Measurements from ENCODE around the gene LELP1. TPM values are rescaled to one million over a fixed set of nuclear protein-coding genes. Genes with fewer than 3 reads are reported as not detected.

The LELP1 gene
- polyA plus RNA-seq, 3 donors: not detected

GRCh38 chr1:153190373-153190772 lies 12.9 kb upstream of the LELP1 start:
- H3K27me3 ChIP-seq (ENCODE audit: control insufficient read depth in 2 of 2, insufficient read depth in 2 of 2, low read length in 2 of 2): peaks cover 0 to 10% of the 10 kb centered on the region in 2 donors

GRCh38 chr1:153192697-153193096 lies 10.5 kb upstream of the LELP1 start:
- no peak for DNase-seq
- Histone ChIP-seq H3K27me3 (ENCODE audit: control insufficient read depth in 2 of 2, insufficient read depth in 2 of 2, low read length in 2 of 2) (peaks cover 0 to 10% of the 10 kb centered on the region in 2 donors), H3K9ac (ENCODE audit: insufficient read depth, low read length, poor library complexity, severe bottlenecking) (no peak overlapping the region), H3K4me2 (replicated peaks; ENCODE audit: extremely low read depth, low read length, poor library complexity, severe bottlenecking) (no peak overlapping the region), H3K4me1 (ENCODE audit: control insufficient read depth in 1 of 2, insufficient read depth in 2 of 2, low read length in 2 of 2) (no peaks in the 10 kb centered on the region), H2AFZ (ENCODE audit: insufficient read depth, low read depth, low read length, poor library complexity, severe bottlenecking) (no peak overlapping the region), H3K4me3 (replicated peaks in 1 of 3; ENCODE audit: low read depth in 2 of 3, low read length in 3 of 3) (no peak overlapping the region), H3K27ac (ENCODE audit: low read depth in 1 of 2, low read length in 2 of 2) (no peak overlapping the region), H3K9me3 (replicated peaks in 1 of 2; ENCODE audit: control insufficient read depth in 1 of 2, insufficient read depth in 1 of 2, low read length in 2 of 2) (no peaks in the 10 kb centered on the region), H3K36me3 (replicated peaks in 1 of 2; ENCODE audit: control insufficient read depth in 1 of 2, insufficient read depth in 2 of 2, low read length in 2 of 2) (no peaks in the 10 kb centered on the region), H3K79me2 (ENCODE audit: insufficient read depth, low read length) (no peaks in the 10 kb centered on the region), H4K20me1 (ENCODE audit: insufficient read depth, low read length) (no peaks in the 10 kb centered on the region)
- H3K27me3 Mint-ChIP-seq (ENCODE audit: low read depth in 3 of 3): peaks cover 11 to 44% (median 19%) of the 10 kb centered on the region in 3 donors
- H3K27ac Mint-ChIP-seq: no peak overlapping the region
- no peaks in the 10 kb centered on the region for H3K36me3 Mint-ChIP-seq
- H3K4me3 Mint-ChIP-seq: no peak overlapping the region
- no peaks in the 10 kb centered on the region for H3K4me1 Mint-ChIP-seq
- H3K9me3 Mint-ChIP-seq: peaks cover 0 to 8% (median under 1%) of the 10 kb centered on the region in 7 donors
- 60% methylated on average over 1 of the region's 3 CpGs for WGBS (ENCODE audit: insufficient coverage)
- TF ChIP-seq CTCF (IDR thresholded peaks at IDR 0.05): no peak
- intact Hi-C loops (cut with micrococcal nuclease): no loop called here

More at GRCh38 chr1:153190373-153190772, 12.9 kb upstream of the LELP1 start:
- H3K4me1 ChIP-seq (ENCODE audit: control insufficient read depth in 1 of 2, insufficient read depth in 2 of 2, low read length in 2 of 2): no peaks in the 10 kb centered on the region
- no peaks in the 10 kb centered on the region for H3K36me3 ChIP-seq (replicated peaks in 1 of 2; ENCODE audit: control insufficient read depth in 1 of 2, insufficient read depth in 2 of 2, low read length in 2 of 2)
- no peaks in the 10 kb centered on the region for H4K20me1 ChIP-seq (ENCODE audit: insufficient read depth, low read length)
- no peak overlapping the region for H3K4me3 Mint-ChIP-seq
- H3K9ac ChIP-seq (ENCODE audit: insufficient read depth, low read length, poor library complexity, severe bottlenecking): no peak overlapping the region
- no peak for TF ChIP-seq CTCF (IDR thresholded peaks at IDR 0.05)
- H3K9me3 Mint-ChIP-seq: peaks cover 2 to 11% (median 7%) of the 10 kb centered on the region in 7 donors
- no peak overlapping the region for H3K27ac Mint-ChIP-seq
- DNase-seq: no peak
- intact Hi-C loops (cut with micrococcal nuclease): no loop called here
- no peaks in the 10 kb centered on the region for H3K9me3 ChIP-seq (replicated peaks in 1 of 2; ENCODE audit: control insufficient read depth in 1 of 2, insufficient read depth in 1 of 2, low read length in 2 of 2)
- no peak overlapping the region for H3K4me2 ChIP-seq (replicated peaks; ENCODE audit: extremely low read depth, low read length, poor library complexity, severe bottlenecking)
- H3K4me1 Mint-ChIP-seq: no peaks in the 10 kb centered on the region
- H3K36me3 Mint-ChIP-seq: no peaks in the 10 kb centered on the region
- H3K79me2 ChIP-seq (ENCODE audit: insufficient read depth, low read length): no peaks in the 10 kb centered on the region
- H2AFZ ChIP-seq (ENCODE audit: insufficient read depth, low read depth, low read length, poor library complexity, severe bottlenecking): no peak overlapping the region
- no peak overlapping the region for H3K27ac ChIP-seq (ENCODE audit: low read depth in 1 of 2, low read length in 2 of 2)
- peaks cover 12 to 51% (median 18%) of the 10 kb centered on the region in 3 donors for H3K27me3 Mint-ChIP-seq (ENCODE audit: low read depth in 3 of 3)
- WGBS (ENCODE audit: insufficient coverage): 8% methylated on average over 3 of the region's 3 CpGs
- no peak overlapping the region for H3K4me3 ChIP-seq (replicated peaks in 1 of 3; ENCODE audit: low read depth in 2 of 3, low read length in 3 of 3)

Measured in CD14-positive monocyte (primary cell).